Measurements from ENCODE around the gene SLC39A11.

The SLC39A11 gene

GRCh38 chr17:72816406-72816805, 276.1 kb downstream of the SLC39A11 start:
- Histone ChIP-seq H3K4me3 (replicated peaks; ENCODE audit: insufficient read depth, low read length) (no peak overlapping the region), H3K27ac (replicated peaks) (no peak overlapping the region), H3K27me3 (ENCODE audit: insufficient read depth, poor library complexity, severe bottlenecking) (no peaks in the 10 kb centered on the region)
- TF ChIP-seq REST (IDR thresholded peaks at IDR 0.05; ENCODE audit: insufficient replicate concordance, low read depth) (no peak), POLR2AphosphoS5 (IDR thresholded peaks at IDR 0.05; ENCODE audit: low read depth) (no peak), CTCF (IDR thresholded peaks at IDR 0.05; ENCODE audit: insufficient read depth, low read length) (no peak), SPI1 (IDR thresholded peaks at IDR 0.05; ENCODE audit: borderline replicate concordance, low read depth) (no peak), GABPA (IDR thresholded peaks at IDR 0.05; ENCODE audit: low read depth) (no peak)
- DNase-seq (ENCODE audit: low read depth in 1 of 2, low spot score in 1 of 2): no peak

- no peak overlapping the region for H3K27ac ChIP-seq (replicated peaks)
- H3K27me3 ChIP-seq (ENCODE audit: insufficient read depth, poor library complexity, severe bottlenecking): no peaks in the 10 kb centered on the region
- no peak for TF ChIP-seq POLR2AphosphoS5 (IDR thresholded peaks at IDR 0.05; ENCODE audit: low read depth)
- no peak for TF ChIP-seq SPI1 (IDR thresholded peaks at IDR 0.05; ENCODE audit: borderline replicate concordance, low read depth)
- TF ChIP-seq REST (IDR thresholded peaks at IDR 0.05; ENCODE audit: insufficient replicate concordance, low read depth): no peak
- no peak for TF ChIP-seq CTCF (IDR thresholded peaks at IDR 0.05; ENCODE audit: insufficient read depth, low read length)
- TF ChIP-seq GABPA (IDR thresholded peaks at IDR 0.05; ENCODE audit: low read depth): no peak
- H3K4me3 ChIP-seq (replicated peaks; ENCODE audit: insufficient read depth, low read length): no peak overlapping the region
- DNase-seq (ENCODE audit: low read depth in 1 of 2, low spot score in 1 of 2): peak in 1 of 2 experiments; percentile 7
These were observed 279.0 kb downstream of the SLC39A11 start for GRCh38 chr17:72813481-72813880.

- no peak for DNase-seq (ENCODE audit: low read depth in 1 of 2, low spot score in 1 of 2)
- TF ChIP-seq GABPA (IDR thresholded peaks at IDR 0.05; ENCODE audit: low read depth) (no peak), SPI1 (IDR thresholded peaks at IDR 0.05; ENCODE audit: borderline replicate concordance, low read depth) (no peak)
- Histone ChIP-seq H3K4me3 (replicated peaks; ENCODE audit: insufficient read depth, low read length) (no peak overlapping the region), H3K27ac (replicated peaks) (no peak overlapping the region), H3K27me3 (ENCODE audit: insufficient read depth, poor library complexity, severe bottlenecking) (no peaks in the 10 kb centered on the region)
These were observed 279.7 kb downstream of the SLC39A11 start for GRCh38 chr17:72812823-72813222.

GRCh38 chr17:72811976-72812687, 280.4 kb downstream of the SLC39A11 start:
- TF ChIP-seq SPI1 (IDR thresholded peaks at IDR 0.05; ENCODE audit: borderline replicate concordance, low read depth) (no peak), REST (IDR thresholded peaks at IDR 0.05; ENCODE audit: insufficient replicate concordance, low read depth) (no peak), CTCF (IDR thresholded peaks at IDR 0.05; ENCODE audit: insufficient read depth, low read length) (no peak)
- no peaks in the 10 kb centered on the region for H3K27me3 ChIP-seq (ENCODE audit: insufficient read depth, poor library complexity, severe bottlenecking)
- no peak overlapping the region for H3K27ac ChIP-seq (replicated peaks)
- DNase-seq (ENCODE audit: low read depth in 1 of 2, low spot score in 1 of 2): peak in 1 of 2 experiments; percentile 12
- no peak overlapping the region for H3K4me3 ChIP-seq (replicated peaks; ENCODE audit: insufficient read depth, low read length)

Measured in HL-60 (cell line).